ENCODE measurements around the gene RALGAPA1.
"Not testable (repeated sequence)": the region's sequence is repeated elsewhere in the genome, so short reads cannot be mapped to it uniquely, and the experiment has no call there.

Gene RALGAPA1

DNA sequence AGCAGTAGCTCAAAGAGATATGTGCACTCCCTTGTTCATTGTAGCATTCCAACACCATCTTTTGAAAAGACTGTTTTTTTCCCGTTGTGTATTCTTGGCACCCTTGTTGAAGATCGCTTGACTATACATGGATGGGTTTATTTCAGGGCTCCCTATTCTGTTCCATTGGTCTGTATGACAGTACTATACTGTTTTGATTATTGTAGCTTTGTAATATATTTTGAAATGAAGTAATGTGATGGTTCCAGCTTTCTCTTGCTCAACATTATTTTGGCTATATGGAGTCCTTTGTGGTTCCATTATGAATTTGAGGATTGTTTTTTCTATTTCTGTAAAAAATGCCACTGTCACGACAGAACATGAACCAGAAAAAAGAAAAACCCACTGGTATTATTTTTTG lies 42.7 kb upstream of the RALGAPA1 start:
- H3K4me1 ChIP-seq, result peaks cover 3% of the 10 kb centered on the region; the same call in 1 of the 2 replicates
- TF ChIP-seq, protein P1, sequence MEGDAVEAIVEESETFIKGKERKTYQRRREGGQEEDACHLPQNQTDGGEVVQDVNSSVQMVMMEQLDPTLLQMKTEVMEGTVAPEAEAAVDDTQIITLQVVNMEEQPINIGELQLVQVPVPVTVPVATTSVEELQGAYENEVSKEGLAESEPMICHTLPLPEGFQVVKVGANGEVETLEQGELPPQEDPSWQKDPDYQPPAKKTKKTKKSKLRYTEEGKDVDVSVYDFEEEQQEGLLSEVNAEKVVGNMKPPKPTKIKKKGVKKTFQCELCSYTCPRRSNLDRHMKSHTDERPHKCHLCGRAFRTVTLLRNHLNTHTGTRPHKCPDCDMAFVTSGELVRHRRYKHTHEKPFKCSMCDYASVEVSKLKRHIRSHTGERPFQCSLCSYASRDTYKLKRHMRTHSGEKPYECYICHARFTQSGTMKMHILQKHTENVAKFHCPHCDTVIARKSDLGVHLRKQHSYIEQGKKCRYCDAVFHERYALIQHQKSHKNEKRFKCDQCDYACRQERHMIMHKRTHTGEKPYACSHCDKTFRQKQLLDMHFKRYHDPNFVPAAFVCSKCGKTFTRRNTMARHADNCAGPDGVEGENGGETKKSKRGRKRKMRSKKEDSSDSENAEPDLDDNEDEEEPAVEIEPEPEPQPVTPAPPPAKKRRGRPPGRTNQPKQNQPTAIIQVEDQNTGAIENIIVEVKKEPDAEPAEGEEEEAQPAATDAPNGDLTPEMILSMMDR (IDR thresholded peaks at IDR 0.05; ENCODE audit: low read depth, low read length), result no peak
- H3K27me3 ChIP-seq, result no peaks in the 10 kb centered on the region
- no peak for DNase-seq
- H3K9me3 ChIP-seq, result no peaks in the 10 kb centered on the region
- H3K4me3 ChIP-seq (ENCODE audit: low read depth, low read length), result no peak overlapping the region
- no peaks in the 10 kb centered on the region for H3K36me3 ChIP-seq

DNA sequence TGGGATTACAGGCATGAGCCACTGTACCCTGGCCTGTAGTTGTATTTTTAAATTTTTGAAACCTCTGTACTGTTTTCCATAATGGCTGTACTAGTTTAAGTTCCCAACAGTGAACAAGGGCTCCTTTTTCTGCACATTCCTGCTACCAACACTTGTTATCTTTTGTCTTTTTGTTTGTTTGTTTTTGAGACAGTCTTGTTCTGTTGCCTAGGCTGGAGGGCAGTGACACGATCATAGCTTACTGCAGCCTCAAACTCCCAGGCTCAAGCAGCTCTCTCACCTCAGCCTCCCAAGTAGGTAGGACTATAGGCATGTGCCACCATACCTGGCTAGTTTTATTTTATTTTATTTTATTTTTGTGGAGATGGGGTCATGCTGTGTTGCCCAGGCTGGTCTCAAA lies 40.0 kb upstream of the RALGAPA1 start:
- DNase-seq, result no peak
- TF ChIP-seq, protein P1 (IDR thresholded peaks at IDR 0.05; ENCODE audit: low read depth, low read length), result no peak
- no peaks in the 10 kb centered on the region for H3K4me1 ChIP-seq
- no peaks in the 10 kb centered on the region for H3K9me3 ChIP-seq
- H3K4me3 ChIP-seq (ENCODE audit: low read depth, low read length), result no peak overlapping the region
- H3K36me3 ChIP-seq, result peaks cover 10% of the 10 kb centered on the region
- H3K27me3 ChIP-seq, result no peaks in the 10 kb centered on the region

DNA sequence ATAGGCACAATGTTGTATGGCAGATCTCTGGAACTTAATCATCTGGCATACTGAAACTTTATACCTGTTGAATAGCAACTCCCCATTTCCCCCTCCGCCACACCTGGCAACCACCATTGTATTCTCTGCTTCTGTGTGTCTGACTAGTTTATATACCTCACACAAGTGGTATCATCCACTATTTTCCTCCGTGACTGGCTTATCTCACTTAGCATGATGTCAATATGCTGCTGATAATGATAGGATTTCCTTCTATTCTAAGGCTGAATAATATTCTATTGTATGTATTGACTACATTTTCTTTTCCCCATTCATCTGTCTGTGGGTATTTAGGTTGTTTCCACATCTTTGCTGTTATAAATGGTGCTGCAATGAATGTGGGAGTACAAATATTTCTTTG lies 38.5 kb upstream of the RALGAPA1 start:
- DNase-seq, result no peak
- Histone ChIP-seq H3K27me3 (no peaks in the 10 kb centered on the region), H3K9me3 (no peaks in the 10 kb centered on the region), H3K36me3 (peaks cover 24% of the 10 kb centered on the region), H3K4me3 (ENCODE audit: low read depth, low read length) (no peak overlapping the region), H3K4me1 (no peaks in the 10 kb centered on the region)
- TF ChIP-seq, protein P1 (IDR thresholded peaks at IDR 0.05; ENCODE audit: low read depth, low read length), result no peak

DNA sequence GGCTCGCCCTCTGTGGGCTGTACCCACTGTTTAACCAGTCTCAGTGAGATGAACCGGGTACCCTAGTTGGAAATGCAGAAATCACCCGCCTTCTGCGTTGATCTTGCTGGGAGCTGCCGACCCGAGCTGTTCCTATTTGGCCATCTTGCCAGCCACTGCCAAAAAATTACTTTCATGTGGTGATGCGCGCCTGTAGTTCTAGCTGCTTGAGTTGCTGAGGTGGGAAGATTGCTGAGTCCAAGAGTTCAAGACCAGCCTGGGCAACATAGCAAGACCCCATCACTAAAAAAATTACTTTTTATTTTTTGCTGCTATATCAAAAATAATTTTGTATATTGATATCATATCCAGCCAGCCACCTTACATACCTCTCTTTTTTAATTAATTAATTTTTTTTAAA lies 35.4 kb upstream of the RALGAPA1 start:
- no peaks in the 10 kb centered on the region for H3K9me3 ChIP-seq
- H3K36me3 ChIP-seq, result peaks cover 27% of the 10 kb centered on the region
- H3K4me3 ChIP-seq (ENCODE audit: low read depth, low read length), result no peak overlapping the region
- DNase-seq, result no peak
- no peaks in the 10 kb centered on the region for H3K27me3 ChIP-seq
- TF ChIP-seq, protein P1 (IDR thresholded peaks at IDR 0.05; ENCODE audit: low read depth, low read length), result no peak
- H3K4me1 ChIP-seq, result no peaks in the 10 kb centered on the region

DNA sequence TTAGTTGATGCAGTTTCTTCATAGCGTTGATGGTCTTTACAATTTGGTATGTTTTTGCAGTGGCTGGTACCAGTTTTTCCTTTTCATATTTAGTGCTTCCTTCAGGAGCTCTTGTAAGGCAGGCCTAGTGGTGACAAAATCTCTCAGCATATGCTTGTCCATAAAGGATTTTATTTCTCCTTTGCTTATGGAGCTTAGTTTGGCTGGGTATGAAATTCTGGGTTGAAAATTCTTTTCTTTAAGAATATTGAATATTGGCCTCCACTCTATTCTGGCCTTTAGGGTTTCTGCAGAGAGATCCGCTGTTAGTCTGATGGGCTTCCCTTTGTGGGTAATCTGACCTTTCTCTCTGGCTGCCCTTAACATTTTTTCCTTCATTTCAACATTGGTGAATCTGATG lies 33.1 kb upstream of the RALGAPA1 start:
- not testable (repeated sequence) for H3K9me3 ChIP-seq; H3K27me3 ChIP-seq; DNase-seq; H3K4me3 ChIP-seq (ENCODE audit: low read depth, low read length); H3K4me1 ChIP-seq
- peaks cover 45% of the 10 kb centered on the region for H3K36me3 ChIP-seq

DNA sequence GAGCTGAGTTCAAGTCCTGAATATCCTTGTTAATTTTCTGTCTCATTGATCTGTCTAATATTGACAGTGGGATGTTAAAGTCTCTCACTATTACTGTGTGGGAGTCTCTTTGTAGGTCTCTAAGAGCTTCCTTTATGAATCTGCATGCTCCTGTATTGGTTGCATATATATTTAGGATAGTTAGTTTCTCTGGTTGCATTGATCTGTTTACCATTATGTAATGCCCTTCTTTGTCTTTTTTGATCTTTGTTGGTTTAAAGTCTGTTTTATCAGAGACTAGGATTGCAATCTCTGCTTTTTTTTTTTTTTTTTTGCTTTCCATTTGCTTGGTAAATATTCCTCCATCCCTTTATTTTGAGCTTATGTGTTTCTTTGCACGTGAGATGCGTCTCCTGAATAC lies 32.6 kb upstream of the RALGAPA1 start:
- DNase-seq; H3K9me3 ChIP-seq; H3K27me3 ChIP-seq; H3K4me1 ChIP-seq; H3K4me3 ChIP-seq (ENCODE audit: low read depth, low read length): not testable (repeated sequence)
- H3K36me3 ChIP-seq, result peaks cover 47% of the 10 kb centered on the region

DNA sequence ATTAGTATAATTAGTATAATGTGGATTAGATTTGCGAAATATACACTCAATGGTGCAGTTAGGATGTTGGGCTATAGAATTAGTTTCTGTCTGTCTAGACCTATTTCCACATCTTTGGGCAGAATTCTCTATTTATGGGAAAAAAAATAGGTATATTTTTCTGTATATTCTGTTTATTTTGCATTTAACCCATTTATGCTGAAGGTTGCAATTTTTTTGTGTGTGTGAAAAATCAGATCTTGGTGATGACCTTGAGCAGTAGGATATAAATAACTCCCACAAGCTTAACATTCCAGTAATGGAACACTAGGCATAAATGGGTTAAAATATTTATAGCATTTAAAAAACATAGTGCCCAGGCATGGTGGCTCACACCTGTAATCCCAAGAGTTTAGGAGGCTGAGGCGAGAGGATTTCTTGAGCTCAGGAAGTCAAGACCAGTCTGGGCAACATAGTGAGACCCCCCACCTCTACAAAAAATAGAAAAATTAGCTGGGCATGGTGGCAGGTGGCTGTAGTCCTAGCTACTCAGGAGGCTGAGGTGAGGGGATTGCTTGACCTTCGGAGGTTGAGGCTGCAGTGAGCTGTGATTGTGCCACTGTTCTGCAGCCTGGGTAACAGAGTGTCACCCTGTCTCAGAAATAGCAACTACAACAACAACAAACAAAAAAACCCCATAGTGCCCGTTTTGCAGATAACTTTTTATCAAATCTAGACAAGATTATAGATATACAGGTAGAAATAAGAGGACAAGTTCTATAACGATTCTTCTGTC lies 26.3 kb upstream of the RALGAPA1 start:
- no peaks in the 10 kb centered on the region for H3K4me1 ChIP-seq
- no peak for DNase-seq
- peaks cover 32% of the 10 kb centered on the region for H3K36me3 ChIP-seq
- H3K9me3 ChIP-seq, result no peaks in the 10 kb centered on the region
- TF ChIP-seq, protein P1 (IDR thresholded peaks at IDR 0.05; ENCODE audit: low read depth, low read length), result no peak
- H3K4me3 ChIP-seq (ENCODE audit: low read depth, low read length), result no peak overlapping the region
- H3K27me3 ChIP-seq, result no peaks in the 10 kb centered on the region

All from BE2C (cell line).